Central memory CD8-positive, alpha-beta T cell (primary cell): ENCODE data around the gene TAB2.
"Not testable (repeated sequence)": the region's sequence is repeated elsewhere in the genome, so short reads cannot be mapped to it uniquely, and the experiment has no call there.

ENCODE experiments used
- ATAC-seq: fragments of 150-1000 bp; cut with Tn5 transposase; replicated peaks from 2 replicates; pipeline ENCODE4 v1.10.0; 2022; ENCODE audit warnings: mild to moderate bottlenecking, moderate FRiP score, moderate number of reproducible peaks; ENCODE audit not compliant: poor library complexity, severe bottlenecking; ENCODE audit errors: extremely low read depth
- DNase-seq, 2 donors: peaks; one replicate each; pipeline ENCODE4 v3.0.0; 2021; ENCODE audit warnings: low spot score in 2 of 2
- H3K27ac Mint-ChIP-seq: one replicate; pipeline ENCODE4 v1.8.0; 2022; ENCODE audit warnings: low read depth, mild to moderate bottlenecking, moderate library complexity, mixed read lengths
- H3K27me3 Mint-ChIP-seq: one replicate; pipeline ENCODE4 v1.8.0; 2022; ENCODE audit warnings: mixed read lengths
- H3K36me3 Mint-ChIP-seq: one replicate; pipeline ENCODE4 v1.8.0; 2022; ENCODE audit warnings: mild to moderate bottlenecking, moderate library complexity, mixed read lengths; ENCODE audit not compliant: insufficient read depth
- H3K4me1 Mint-ChIP-seq: one replicate; pipeline ENCODE4 v1.8.0; 2022; ENCODE audit warnings: mixed read lengths
- H3K4me3 Mint-ChIP-seq: one replicate; pipeline ENCODE4 v1.8.0; 2022; ENCODE audit warnings: mild to moderate bottlenecking, moderate library complexity, mixed read lengths
- H3K9me3 Mint-ChIP-seq: one replicate; pipeline ENCODE4 v1.8.0; 2022; ENCODE audit warnings: mixed read lengths

Gene TAB2

GRCh38 chr6:149342525-149342924, 25.0 kb downstream of the TAB2 start:
- H3K4me3 Mint-ChIP-seq = no peak overlapping the region
- peaks cover 61% of the 10 kb centered on the region for H3K4me1 Mint-ChIP-seq
- H3K36me3 Mint-ChIP-seq = peaks cover 8% of the 10 kb centered on the region
- ATAC-seq = no peak
- H3K27ac Mint-ChIP-seq = peak overlapping the region; percentile 23
- no peaks in the 10 kb centered on the region for H3K9me3 Mint-ChIP-seq
- no peak for DNase-seq
- no peaks in the 10 kb centered on the region for H3K27me3 Mint-ChIP-seq

GRCh38 chr6:149343501-149343900, 26.0 kb downstream of the TAB2 start:
- Mint-ChIP-seq H3K4me3 (no peak overlapping the region), H3K36me3 (peaks cover 11% of the 10 kb centered on the region), H3K27me3 (no peaks in the 10 kb centered on the region), H3K4me1 (peaks cover 58% of the 10 kb centered on the region), H3K9me3 (no peaks in the 10 kb centered on the region), H3K27ac (no peak overlapping the region)
- DNase-seq = no peak
- no peak for ATAC-seq

GRCh38 chr6:149346078-149346477, 28.6 kb downstream of the TAB2 start:
- Mint-ChIP-seq H3K4me3 (no peak overlapping the region), H3K4me1 (peaks cover 50% of the 10 kb centered on the region), H3K36me3 (peaks cover 19% of the 10 kb centered on the region), H3K9me3 (no peaks in the 10 kb centered on the region), H3K27me3 (no peaks in the 10 kb centered on the region), H3K27ac (no peak overlapping the region)
- DNase-seq (no peak), ATAC-seq (no peak)

- H3K4me1 Mint-ChIP-seq = peaks cover 42% of the 10 kb centered on the region
- H3K36me3 Mint-ChIP-seq = peaks cover 19% of the 10 kb centered on the region
- ATAC-seq (no peak), DNase-seq (no peak)
- no peak overlapping the region for H3K4me3 Mint-ChIP-seq
- no peaks in the 10 kb centered on the region for H3K27me3 Mint-ChIP-seq
- no peaks in the 10 kb centered on the region for H3K9me3 Mint-ChIP-seq
- H3K27ac Mint-ChIP-seq = no peak overlapping the region
Measured at GRCh38 chr6:149347067-149347466, 29.6 kb downstream of the TAB2 start.

DNA sequence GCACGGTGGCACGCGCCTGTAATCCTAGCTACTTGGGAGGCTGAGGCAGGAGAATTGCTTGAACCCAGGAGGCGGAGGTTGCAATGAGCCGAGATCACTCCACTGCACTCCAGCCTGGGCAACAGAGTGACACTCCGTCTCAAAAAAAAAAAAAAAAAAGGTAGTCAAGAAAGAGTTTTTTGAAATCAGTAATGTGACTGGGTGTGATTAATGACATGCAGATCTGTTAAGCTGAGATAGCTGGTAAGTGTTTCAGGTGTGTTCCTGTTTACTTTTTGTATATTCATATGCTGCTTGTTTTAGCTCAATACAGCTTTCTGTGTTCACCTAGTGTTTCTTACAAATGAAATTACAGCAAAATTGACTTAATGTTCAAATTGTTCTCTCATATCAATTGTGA, 31.8 kb downstream of the TAB2 start:
- not testable (repeated sequence) for ATAC-seq, H3K27ac Mint-ChIP-seq, H3K9me3 Mint-ChIP-seq, H3K4me3 Mint-ChIP-seq, DNase-seq, H3K27me3 Mint-ChIP-seq
- H3K36me3 Mint-ChIP-seq = peaks cover 15% of the 10 kb centered on the region
- H3K4me1 Mint-ChIP-seq = peaks cover 41% of the 10 kb centered on the region

DNA sequence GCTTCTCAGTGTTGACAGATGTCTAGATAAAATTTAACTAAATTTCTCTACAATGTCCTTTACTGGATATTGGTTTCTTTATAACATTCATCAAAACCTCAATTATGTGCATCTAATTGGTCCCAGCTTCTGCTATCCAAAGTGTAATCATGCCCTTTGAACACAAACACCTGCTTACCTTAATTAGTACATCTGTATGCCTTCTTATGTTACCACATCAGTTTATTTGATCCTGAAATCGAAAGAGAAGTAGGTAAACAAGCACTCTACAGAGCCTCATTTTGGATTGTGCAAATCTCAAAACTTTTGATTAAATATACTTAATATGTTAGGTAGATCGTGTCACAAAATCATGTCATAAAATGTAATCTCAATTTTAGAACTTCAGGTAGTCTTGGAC, 36.5 kb downstream of the TAB2 start:
- no peak for DNase-seq
- H3K4me3 Mint-ChIP-seq = no peak overlapping the region
- no peak for ATAC-seq
- H3K4me1 Mint-ChIP-seq = peaks cover 31% of the 10 kb centered on the region
- H3K9me3 Mint-ChIP-seq = no peaks in the 10 kb centered on the region
- H3K27me3 Mint-ChIP-seq = no peaks in the 10 kb centered on the region
- H3K27ac Mint-ChIP-seq = no peak overlapping the region
- H3K36me3 Mint-ChIP-seq = peaks cover 8% of the 10 kb centered on the region

DNA sequence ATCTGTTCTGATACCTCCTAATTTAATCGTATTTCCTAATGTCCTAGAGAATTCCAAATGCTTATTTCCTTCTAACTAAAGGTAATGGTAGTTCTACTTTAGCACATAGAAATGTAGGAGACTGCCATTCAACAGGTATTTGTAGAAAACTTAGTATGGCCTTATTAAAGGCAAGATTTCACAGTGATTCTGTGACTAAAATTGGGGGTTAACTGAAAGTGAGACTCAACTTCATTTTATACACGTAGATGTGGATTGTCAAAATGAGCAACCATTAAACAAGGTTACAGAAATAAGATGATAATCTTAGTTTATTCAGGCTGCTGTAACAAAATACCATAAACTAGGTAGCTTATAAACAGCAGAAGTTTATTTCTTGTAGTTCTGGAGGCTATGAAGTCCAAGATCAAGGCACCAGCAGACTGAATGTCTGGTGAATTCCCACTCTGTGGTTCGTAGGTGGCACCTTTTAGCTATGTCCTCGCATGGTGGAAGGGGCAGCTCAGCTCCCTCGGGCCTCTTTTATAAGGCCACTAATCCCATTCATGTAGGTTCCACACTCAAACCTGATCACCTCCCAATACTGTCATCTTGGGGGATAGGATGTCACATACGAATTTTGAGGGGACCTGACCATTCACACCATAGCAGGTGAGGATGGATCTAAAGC, 38.7 kb downstream of the TAB2 start:
- H3K27ac Mint-ChIP-seq = peak overlapping the region; percentile 30
- no peaks in the 10 kb centered on the region for H3K27me3 Mint-ChIP-seq
- H3K4me1 Mint-ChIP-seq = peaks cover 41% of the 10 kb centered on the region
- peaks cover 4% of the 10 kb centered on the region for H3K36me3 Mint-ChIP-seq
- no peak overlapping the region for H3K4me3 Mint-ChIP-seq
- DNase-seq = no peak
- no peak for ATAC-seq
- no peaks in the 10 kb centered on the region for H3K9me3 Mint-ChIP-seq

GRCh38 chr6:149357726-149358538, 40.4 kb downstream of the TAB2 start:
- ATAC-seq (no peak), DNase-seq (no peak)
- H3K27ac Mint-ChIP-seq = peak overlapping the region; percentile 10
- no peaks in the 10 kb centered on the region for H3K27me3 Mint-ChIP-seq
- H3K36me3 Mint-ChIP-seq = peaks cover 8% of the 10 kb centered on the region
- no peaks in the 10 kb centered on the region for H3K9me3 Mint-ChIP-seq
- H3K4me3 Mint-ChIP-seq = no peak overlapping the region
- peaks cover 44% of the 10 kb centered on the region for H3K4me1 Mint-ChIP-seq

DNA sequence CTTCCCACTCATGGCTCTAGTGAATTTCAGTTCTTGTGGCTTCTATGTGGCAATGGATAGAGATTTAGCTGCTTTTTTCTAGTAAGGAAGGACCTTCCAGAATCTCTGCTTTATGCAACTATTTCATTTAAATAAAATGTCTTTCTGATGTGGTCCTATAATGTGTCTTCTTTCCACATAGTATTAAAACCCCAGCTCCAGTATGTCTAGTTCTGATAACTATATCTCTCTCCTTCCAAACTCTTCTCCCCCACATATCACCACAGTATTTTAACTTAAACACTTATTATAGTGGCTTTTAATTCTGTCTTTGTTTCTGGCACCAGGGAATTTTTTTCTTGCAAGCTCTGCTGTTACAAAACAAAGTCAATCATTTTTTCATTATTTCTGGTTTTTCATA, 41.9 kb downstream of the TAB2 start:
- ATAC-seq (no peak), DNase-seq (no peak)
- no peaks in the 10 kb centered on the region for H3K9me3 Mint-ChIP-seq
- H3K4me1 Mint-ChIP-seq = peaks cover 37% of the 10 kb centered on the region
- H3K27me3 Mint-ChIP-seq = no peaks in the 10 kb centered on the region
- H3K36me3 Mint-ChIP-seq = peaks cover 8% of the 10 kb centered on the region
- H3K27ac Mint-ChIP-seq = peak overlapping the region; percentile 10
- no peak overlapping the region for H3K4me3 Mint-ChIP-seq

GRCh38 chr6:149360536-149360935, 43.0 kb downstream of the TAB2 start:
- ATAC-seq (no peak), DNase-seq (no peak)
- Mint-ChIP-seq H3K27me3 (no peaks in the 10 kb centered on the region), H3K4me1 (peaks cover 37% of the 10 kb centered on the region), H3K4me3 (peak overlapping the region; percentile 1), H3K36me3 (peaks cover 8% of the 10 kb centered on the region), H3K27ac (no peak overlapping the region), H3K9me3 (no peaks in the 10 kb centered on the region)

DNA sequence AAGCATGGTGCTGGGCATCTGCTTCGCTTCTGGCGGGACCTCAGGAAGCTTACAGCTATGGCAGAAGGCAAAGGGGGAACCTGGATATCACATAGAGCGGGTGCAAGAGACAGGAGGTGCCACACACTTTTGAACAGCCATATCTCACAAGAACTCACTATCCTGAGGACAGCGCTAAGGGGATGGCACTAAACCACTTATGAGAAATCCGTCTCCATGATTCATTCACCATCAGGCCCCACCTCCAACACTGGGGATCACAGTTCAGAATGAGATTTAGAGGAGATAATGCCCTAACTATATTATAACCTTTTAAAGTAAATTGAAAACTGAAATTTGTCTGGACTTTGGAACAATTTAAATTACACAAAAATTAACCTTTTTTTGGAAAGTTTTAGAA, 44.8 kb downstream of the TAB2 start:
- Mint-ChIP-seq H3K27ac (peak overlapping the region; percentile 26), H3K9me3 (no peaks in the 10 kb centered on the region), H3K4me3 (no peak overlapping the region), H3K4me1 (peaks cover 37% of the 10 kb centered on the region), H3K36me3 (peaks cover 10% of the 10 kb centered on the region), H3K27me3 (no peaks in the 10 kb centered on the region)
- DNase-seq = no peak
- ATAC-seq = no peak

- Mint-ChIP-seq H3K9me3 (no peaks in the 10 kb centered on the region), H3K4me1 (peaks cover 36% of the 10 kb centered on the region), H3K27ac (no peak overlapping the region), H3K27me3 (no peaks in the 10 kb centered on the region), H3K4me3 (no peak overlapping the region), H3K36me3 (peaks cover 10% of the 10 kb centered on the region)
- DNase-seq = no peak
- ATAC-seq = no peak
Measured at GRCh38 chr6:149363154-149363553, 45.6 kb downstream of the TAB2 start.

DNA sequence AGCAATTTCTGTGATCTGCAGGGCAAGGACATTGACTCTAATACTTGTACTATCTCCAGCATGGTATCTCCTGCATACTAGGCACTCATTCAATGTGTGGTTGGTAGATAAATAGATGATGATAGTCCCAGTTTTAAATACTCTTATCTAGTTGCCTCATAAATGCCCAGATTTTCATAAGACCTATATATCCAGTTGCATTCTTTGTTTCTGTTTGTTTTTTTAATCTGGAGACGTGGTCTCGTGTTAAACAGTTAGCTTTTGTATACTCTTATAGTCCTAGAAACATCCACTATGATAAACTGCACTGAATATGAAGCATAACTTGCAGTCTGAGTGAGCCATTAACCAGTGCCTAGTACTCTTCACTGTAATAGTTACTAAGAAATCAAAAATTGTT, 47.0 kb downstream of the TAB2 start:
- DNase-seq (no peak), ATAC-seq (no peak)
- Mint-ChIP-seq H3K27ac (no peak overlapping the region), H3K4me3 (no peak overlapping the region), H3K9me3 (no peaks in the 10 kb centered on the region), H3K4me1 (peaks cover 23% of the 10 kb centered on the region), H3K36me3 (peaks cover 10% of the 10 kb centered on the region), H3K27me3 (no peaks in the 10 kb centered on the region)
